Ovary (tissue), 3 donors: ENCODE measurements around the gene POLR1C.

Source experiments
- CTCF ChIP-seq, 3 donors: fragments of 450-650 bp in 2 of 3; fragments of 200-600 bp in 1 of 3; IDR thresholded peaks; one replicate each; pipeline versions ENCODE4 v1.5.1 to v1.8.0; 2016 to 2022; ENCODE audit warnings: antibody characterized with exemption in 3 of 3, mild to moderate bottlenecking in 1 of 3
- EP300 ChIP-seq: sonication (generic); formaldehyde crosslinking; IDR thresholded peaks from one replicate; pipeline ENCODE4 v1.6.1; 2017; ENCODE audit warnings: antibody characterized with exemption
- POLR2A ChIP-seq: fragments of 450-650 bp; IDR thresholded peaks from one replicate; pipeline ENCODE4 v1.6.1; 2017; ENCODE audit warnings: antibody characterized with exemption, mild to moderate bottlenecking, moderate library complexity
- donor health status: DM: no; HTN: no; CAD: no.

- TF ChIP-seq CTCF (IDR thresholded peaks at IDR 0.05) (no peak), POLR2A (no peak), EP300 (no peak)
Observed at GRCh38 chr6:43489277-43490072, 27.4 kb upstream of the POLR1C start.
